ENCODE data around the gene IPPK.
"Not testable (repeated sequence)": the region's sequence is repeated elsewhere in the genome, so short reads cannot be mapped to it uniquely, and the experiment has no call there.

The IPPK gene

GRCh38 chr9:92612816-92613215 lies 57.1 kb downstream of the IPPK start:
- no peak for DNase-seq

GRCh38 chr9:92612292-92612691 lies 57.6 kb downstream of the IPPK start:
- no peak for DNase-seq

- no peak for DNase-seq
Observed at GRCh38 chr9:92611621-92612285, 58.2 kb downstream of the IPPK start.

GRCh38 chr9:92610470-92611420 lies 59.2 kb downstream of the IPPK start:
- no peak for DNase-seq

- no peak for DNase-seq
Observed at GRCh38 chr9:92608909-92609445, 61.0 kb downstream of the IPPK start.

- DNase-seq, result no peak
Observed at GRCh38 chr9:92608241-92608908, 61.6 kb downstream of the IPPK start.

GRCh38 chr9:92607773-92608172 lies 62.2 kb downstream of the IPPK start:
- no peak for DNase-seq

GRCh38 chr9:92607088-92607487 lies 62.8 kb downstream of the IPPK start:
- DNase-seq, result no peak

GRCh38 chr9:92605224-92605623 lies 64.7 kb downstream of the IPPK start:
- no peak for DNase-seq

GRCh38 chr9:92603990-92604389 lies 65.9 kb downstream of the IPPK start:
- no peak for DNase-seq

- no peak for DNase-seq
Observed at GRCh38 chr9:92603100-92603499, 66.8 kb downstream of the IPPK start.

GRCh38 chr9:92602413-92602812 lies 67.5 kb downstream of the IPPK start:
- no peak for DNase-seq

GRCh38 chr9:92601451-92601850 lies 68.5 kb downstream of the IPPK start:
- no peak for DNase-seq

GRCh38 chr9:92600462-92601261 lies 69.3 kb downstream of the IPPK start:
- no peak for DNase-seq

- no peak for DNase-seq
Observed at GRCh38 chr9:92599938-92600461, 69.9 kb downstream of the IPPK start.

- no peak for DNase-seq
Observed at GRCh38 chr9:92598382-92598781, 71.5 kb downstream of the IPPK start.

- no peak for DNase-seq
Observed at GRCh38 chr9:92595930-92596329, 74.0 kb downstream of the IPPK start.

GRCh38 chr9:92595075-92595474 lies 74.9 kb downstream of the IPPK start:
- DNase-seq, result not testable (repeated sequence)

GRCh38 chr9:92592946-92593861 lies 76.7 kb downstream of the IPPK start:
- no peak for DNase-seq

- no peak for DNase-seq
Observed at GRCh38 chr9:92592537-92592936, 77.4 kb downstream of the IPPK start.

- DNase-seq, result no peak
Observed at GRCh38 chr9:92590377-92590776, 79.6 kb downstream of the IPPK start.

Measured in CD4-positive, alpha-beta T cell treated with Interleukin-4 for 4 hours (primary cell).